Progenitor cell of endocrine pancreas (in vitro differentiated cells): Measurements from ENCODE around the gene PRRT2. TPM values are rescaled to one million over a fixed set of nuclear protein-coding genes. Genes with fewer than 3 reads are reported as not detected.

Experiments used
- DNase-seq: peaks from one replicate; pipeline ENCODE4 v3.0.0; 2021; ENCODE audit warnings: low spot score; ENCODE audit not compliant: unreplicated experiment
- H3K27ac Mint-ChIP-seq: 2 replicates; pipeline ENCODE4 v1.8.0; 2021; ENCODE audit warnings: mild to moderate bottlenecking, moderate library complexity, mixed read lengths
- H3K27me3 Mint-ChIP-seq: 2 replicates; pipeline ENCODE4 v1.8.0; 2021; ENCODE audit warnings: mixed read lengths
- H3K36me3 Mint-ChIP-seq: 2 replicates; pipeline ENCODE4 v1.8.0; 2022; ENCODE audit warnings: mixed read lengths; ENCODE audit not compliant: insufficient read depth
- H3K4me1 Mint-ChIP-seq: 2 replicates; pipeline ENCODE4 v1.8.0; 2021; ENCODE audit warnings: low read depth, mixed read lengths
- H3K4me3 Mint-ChIP-seq: 2 replicates; pipeline ENCODE4 v1.8.0; 2021; ENCODE audit warnings: low read depth, mild to moderate bottlenecking, moderate library complexity, mixed read lengths
- H3K9me3 Mint-ChIP-seq: 2 replicates; pipeline ENCODE4 v1.8.0; 2021; ENCODE audit warnings: low read depth, mixed read lengths
- CTCF ChIP-seq: fragments of 200-600 bp; sonication (generic); IDR thresholded peaks from one replicate; pipeline ENCODE4 v1.5.0; 2021; ENCODE audit warnings: antibody characterized with exemption, mild to moderate bottlenecking; ENCODE audit not compliant: unreplicated experiment
- total RNA-seq: library from RNA; stranded (reverse); gene quantifications from 2 replicates; pipeline ENCODE4 v1.2.1, GENCODE V29; 2021

PRRT2 gene
- total RNA-seq, 1 donor from 2014 or later: 1.4 TPM

- Mint-ChIP-seq H3K4me3 (no peak overlapping the region), H3K9me3 (no peaks in the 10 kb centered on the region), H3K36me3 (no peaks in the 10 kb centered on the region), H3K27me3 (no peaks in the 10 kb centered on the region), H3K27ac (no peak overlapping the region), H3K4me1 (no peaks in the 10 kb centered on the region)
- no peak for TF ChIP-seq CTCF
- no peak for DNase-seq
These were observed 25.8 kb downstream of the PRRT2 start for GRCh38 chr16:29837841-29838240.

GRCh38 chr16:29839822-29840221, 27.8 kb downstream of the PRRT2 start:
- no peaks in the 10 kb centered on the region for H3K27me3 Mint-ChIP-seq
- no peaks in the 10 kb centered on the region for H3K4me1 Mint-ChIP-seq
- TF ChIP-seq CTCF: no peak
- no peaks in the 10 kb centered on the region for H3K9me3 Mint-ChIP-seq
- no peak overlapping the region for H3K27ac Mint-ChIP-seq
- no peak for DNase-seq
- no peak overlapping the region for H3K4me3 Mint-ChIP-seq
- H3K36me3 Mint-ChIP-seq: no peaks in the 10 kb centered on the region

- no peak for DNase-seq
- no peak for TF ChIP-seq CTCF
- Mint-ChIP-seq H3K9me3 (no peaks in the 10 kb centered on the region), H3K4me3 (no peak overlapping the region), H3K4me1 (no peaks in the 10 kb centered on the region), H3K27ac (no peak overlapping the region), H3K27me3 (no peaks in the 10 kb centered on the region), H3K36me3 (no peaks in the 10 kb centered on the region)
These were observed 28.2 kb downstream of the PRRT2 start for GRCh38 chr16:29840240-29840639.

GRCh38 chr16:29841631-29842030, 29.6 kb downstream of the PRRT2 start:
- no peak overlapping the region for H3K27ac Mint-ChIP-seq

GRCh38 chr16:29842732-29843346, 30.8 kb downstream of the PRRT2 start:
- Mint-ChIP-seq H3K9me3 (no peaks in the 10 kb centered on the region), H3K4me1 (no peaks in the 10 kb centered on the region), H3K4me3 (no peak overlapping the region), H3K36me3 (no peaks in the 10 kb centered on the region), H3K27ac (no peak overlapping the region), H3K27me3 (no peaks in the 10 kb centered on the region)
- no peak for DNase-seq
- TF ChIP-seq CTCF: no peak

More at GRCh38 chr16:29841631-29842030, 29.6 kb downstream of the PRRT2 start:
- Mint-ChIP-seq H3K9me3 (no peaks in the 10 kb centered on the region), H3K4me1 (no peaks in the 10 kb centered on the region), H3K36me3 (no peaks in the 10 kb centered on the region), H3K27me3 (no peaks in the 10 kb centered on the region), H3K4me3 (no peak overlapping the region)
- TF ChIP-seq CTCF: no peak
- no peak for DNase-seq
